IPS DF 4.7 (cell line): ENCODE measurements around the gene ADPRHL1.

Experiments
- DNase-seq: peaks from one replicate; pipeline ENCODE4 v3.0.0-alpha.2; 2013; ENCODE audit warnings: low spot score; ENCODE audit errors: extremely low read depth

Gene ADPRHL1

GRCh38 chr13:113433391-113433916 is 19.8 kb downstream of the ADPRHL1 start:
- no peak for DNase-seq

- no peak for DNase-seq
These were observed 20.6 kb downstream of the ADPRHL1 start for GRCh38 chr13:113432506-113433270.

GRCh38 chr13:113431171-113431570 is 22.1 kb downstream of the ADPRHL1 start:
- DNase-seq, result no peak

GRCh38 chr13:113430378-113431110 is 22.7 kb downstream of the ADPRHL1 start:
- DNase-seq, result no peak

- no peak for DNase-seq
These were observed 23.7 kb downstream of the ADPRHL1 start for GRCh38 chr13:113429608-113429985.

- DNase-seq, result no peak
These were observed 24.2 kb downstream of the ADPRHL1 start for GRCh38 chr13:113428871-113429607.

- DNase-seq, result no peak
These were observed 24.8 kb downstream of the ADPRHL1 start for GRCh38 chr13:113428469-113428865.

GRCh38 chr13:113427562-113428468 is 25.5 kb downstream of the ADPRHL1 start:
- DNase-seq, result no peak

- DNase-seq, result no peak
These were observed 26.7 kb downstream of the ADPRHL1 start for GRCh38 chr13:113426591-113426986.

- no peak for DNase-seq
These were observed 27.2 kb downstream of the ADPRHL1 start for GRCh38 chr13:113425941-113426590.

- DNase-seq, result no peak
These were observed 29.6 kb downstream of the ADPRHL1 start for GRCh38 chr13:113423520-113424163.

- no peak for DNase-seq
These were observed 30.3 kb downstream of the ADPRHL1 start for GRCh38 chr13:113422807-113423519.

GRCh38 chr13:113421673-113422270 is 31.5 kb downstream of the ADPRHL1 start:
- DNase-seq, result no peak

GRCh38 chr13:113420833-113421600 is 32.3 kb downstream of the ADPRHL1 start:
- DNase-seq, result no peak

GRCh38 chr13:113420232-113420631 is 33.1 kb downstream of the ADPRHL1 start:
- DNase-seq, result no peak

GRCh38 chr13:113419531-113420193 is 33.6 kb downstream of the ADPRHL1 start:
- no peak for DNase-seq

GRCh38 chr13:113418722-113419049 is 34.6 kb downstream of the ADPRHL1 start:
- no peak for DNase-seq
